Astrocyte of the spinal cord (primary cell): ENCODE data around the gene RALGAPA1.

Experiments
- DNase-seq: peaks from one replicate; pipeline ENCODE4 v3.0.0; 2011; ENCODE audit warnings: low read depth, low spot score
- H3K4me3 ChIP-seq: 2 replicates; pipeline ENCODE4 v1.5.1; 2011; ENCODE audit warnings: low read depth, mild to moderate bottlenecking, low read length, moderate library complexity
- in situ Hi-C: cut with HindIII; loops from 2 replicates; pipeline ENCODE4 v1.10.0; 2017; ENCODE audit warnings: low sequenced_read_pairs
- TF ChIP-seq, protein P1 (sequence below): IDR thresholded peaks from 2 replicates; pipeline ENCODE4 v1.5.1; 2012; ENCODE audit warnings: low read depth, mild to moderate bottlenecking, low read length, inconsistent platforms

Gene RALGAPA1

DNA sequence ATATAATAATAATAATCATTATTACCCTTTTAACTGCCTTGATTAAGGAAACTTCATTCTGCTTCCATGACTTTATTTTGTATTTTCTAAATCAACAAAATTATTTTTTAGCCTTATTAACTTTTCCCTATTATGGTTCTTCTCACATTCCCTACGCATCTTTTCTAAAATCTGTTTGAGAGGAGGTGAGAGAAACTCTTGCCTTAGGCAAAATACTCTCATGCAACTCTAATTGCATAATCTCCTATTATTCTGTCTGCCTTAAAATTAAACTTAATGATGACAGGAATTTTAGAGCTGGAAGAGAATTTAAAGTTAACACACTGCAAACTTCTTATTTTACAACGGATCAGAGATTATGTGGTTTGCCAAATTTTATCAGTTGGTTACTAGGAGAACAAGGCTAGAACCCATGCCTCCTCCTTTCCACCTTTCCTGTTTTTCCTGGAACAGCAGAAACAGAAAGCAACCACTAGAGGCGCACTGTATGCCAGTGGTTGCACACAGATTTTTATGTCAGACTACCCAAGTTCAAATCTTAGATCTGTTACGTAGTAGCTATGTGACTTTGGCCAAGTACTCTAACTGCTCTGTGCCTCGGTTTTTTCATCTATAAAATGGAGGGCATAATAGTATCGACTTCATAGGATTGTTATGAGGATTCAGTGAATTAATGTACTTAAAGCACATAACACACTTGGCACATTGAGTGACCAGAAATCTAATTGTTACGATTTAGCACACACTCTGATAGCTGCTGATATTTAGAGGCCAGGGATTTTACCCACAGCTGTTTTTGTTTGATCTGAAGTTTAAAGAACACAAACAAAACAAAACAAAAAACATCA lies 12.7 kb upstream of the RALGAPA1 start:
- DNase-seq, result peak; percentile 19
- no peak overlapping the region for H3K4me3 ChIP-seq
- in situ Hi-C loops, result no loop called here
- TF ChIP-seq, protein P1, sequence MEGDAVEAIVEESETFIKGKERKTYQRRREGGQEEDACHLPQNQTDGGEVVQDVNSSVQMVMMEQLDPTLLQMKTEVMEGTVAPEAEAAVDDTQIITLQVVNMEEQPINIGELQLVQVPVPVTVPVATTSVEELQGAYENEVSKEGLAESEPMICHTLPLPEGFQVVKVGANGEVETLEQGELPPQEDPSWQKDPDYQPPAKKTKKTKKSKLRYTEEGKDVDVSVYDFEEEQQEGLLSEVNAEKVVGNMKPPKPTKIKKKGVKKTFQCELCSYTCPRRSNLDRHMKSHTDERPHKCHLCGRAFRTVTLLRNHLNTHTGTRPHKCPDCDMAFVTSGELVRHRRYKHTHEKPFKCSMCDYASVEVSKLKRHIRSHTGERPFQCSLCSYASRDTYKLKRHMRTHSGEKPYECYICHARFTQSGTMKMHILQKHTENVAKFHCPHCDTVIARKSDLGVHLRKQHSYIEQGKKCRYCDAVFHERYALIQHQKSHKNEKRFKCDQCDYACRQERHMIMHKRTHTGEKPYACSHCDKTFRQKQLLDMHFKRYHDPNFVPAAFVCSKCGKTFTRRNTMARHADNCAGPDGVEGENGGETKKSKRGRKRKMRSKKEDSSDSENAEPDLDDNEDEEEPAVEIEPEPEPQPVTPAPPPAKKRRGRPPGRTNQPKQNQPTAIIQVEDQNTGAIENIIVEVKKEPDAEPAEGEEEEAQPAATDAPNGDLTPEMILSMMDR, result peak; percentile 91

DNA sequence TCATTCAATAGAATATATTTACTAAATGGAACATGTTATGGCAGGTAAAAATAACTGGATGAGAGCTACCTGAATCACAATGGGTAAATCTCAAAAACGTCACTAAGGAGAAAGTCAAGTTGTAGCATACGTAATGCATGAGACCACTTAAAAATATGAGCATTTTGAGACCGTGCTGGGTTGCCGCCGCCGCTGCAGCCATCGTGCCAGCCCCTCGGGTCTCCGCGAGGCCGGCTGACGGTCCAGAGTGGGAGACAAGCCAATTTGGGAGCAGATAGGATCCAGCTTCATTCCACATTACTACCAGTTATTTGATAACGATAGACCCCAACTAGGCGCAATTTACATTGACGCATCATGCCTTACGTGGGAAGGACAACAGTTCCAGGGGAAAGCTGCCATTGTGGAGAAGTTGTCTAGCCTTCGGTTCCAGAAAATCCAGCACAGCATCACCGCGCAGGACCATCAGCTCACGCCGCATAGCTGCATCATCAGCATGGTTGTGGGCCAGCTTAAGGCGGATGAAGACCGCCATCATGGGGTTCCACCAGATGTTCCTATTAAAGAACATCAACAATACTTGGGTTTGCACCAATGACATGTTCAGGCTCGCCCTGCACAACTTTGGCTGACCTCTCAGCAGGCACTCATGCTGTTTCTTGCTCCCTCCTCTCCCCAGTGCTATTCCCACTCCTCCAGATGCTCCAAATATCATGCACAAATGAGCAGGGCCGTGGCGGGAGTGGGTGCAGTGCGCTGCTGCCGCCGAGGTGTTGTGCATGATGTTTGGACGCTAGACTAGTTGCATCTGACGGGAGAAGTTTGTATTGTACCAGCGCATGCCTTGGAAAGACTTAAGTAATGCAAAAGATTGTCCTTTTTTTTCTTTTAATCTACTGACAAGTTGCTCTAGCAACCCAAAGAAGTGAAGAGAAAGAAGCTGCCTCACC lies 10.8 kb upstream of the RALGAPA1 start:
- no peak overlapping the region for H3K4me3 ChIP-seq
- TF ChIP-seq, protein P1, result no peak
- in situ Hi-C loops, result no loop called here
- DNase-seq, result no peak

DNA sequence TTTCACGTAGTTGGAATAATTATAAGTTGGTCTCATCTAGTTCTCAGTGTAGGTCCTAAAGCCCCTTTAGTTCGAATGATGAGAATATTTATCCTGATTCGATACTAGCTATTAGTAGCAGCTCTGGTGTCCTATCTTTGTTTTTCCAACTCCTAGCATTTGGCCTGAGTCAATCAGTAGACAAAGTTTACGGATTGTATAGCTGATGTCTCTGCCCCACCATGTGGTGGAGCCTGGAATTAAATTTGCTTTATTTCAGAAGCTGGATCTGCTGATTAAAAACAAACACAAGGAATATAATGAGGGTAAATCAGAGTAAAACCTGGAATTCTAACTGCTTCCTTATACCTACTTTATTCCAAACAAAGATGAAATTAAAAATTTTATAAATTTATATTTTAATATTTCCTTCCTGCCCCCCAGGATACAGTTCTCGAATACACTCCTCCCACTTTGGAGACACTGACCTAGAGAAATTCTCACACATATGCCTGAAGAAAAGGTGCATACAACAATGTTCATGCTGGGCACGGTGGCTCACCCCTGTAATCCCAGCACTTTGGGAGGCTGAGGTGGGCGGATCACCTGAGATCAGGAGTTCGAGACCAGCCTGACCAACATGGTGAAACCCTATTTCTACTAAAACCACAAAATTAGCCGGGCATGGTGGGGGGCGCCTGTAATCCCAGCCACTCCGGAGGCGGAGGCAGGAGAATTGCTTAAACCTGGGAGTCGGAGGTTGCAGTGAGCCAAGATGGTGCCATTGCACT lies 9.4 kb upstream of the RALGAPA1 start:
- peak; percentile 55 for DNase-seq
- no peak overlapping the region for H3K4me3 ChIP-seq
- TF ChIP-seq, protein P1, result peak; percentile 61
- in situ Hi-C loops, result no loop called here

GRCh38 chr14:35814371-35815005 lies 5.4 kb upstream of the RALGAPA1 start:
- in situ Hi-C loops, result no loop called here
- TF ChIP-seq, protein P1, result peak; percentile 84
- no peak overlapping the region for H3K4me3 ChIP-seq
- DNase-seq, result peak; percentile 49

GRCh38 chr14:35810963-35811362 lies 1.9 kb upstream of the RALGAPA1 start:
- DNase-seq, result no peak
- TF ChIP-seq, protein P1, result no peak
- no peak overlapping the region for H3K4me3 ChIP-seq
- in situ Hi-C loops, result no loop called here
